Measurements from ENCODE around the gene OR2B2. TPM values are rescaled to one million over a fixed set of nuclear protein-coding genes. Genes with fewer than 3 reads are reported as not detected.

The OR2B2 gene
- polyA plus RNA-seq, 1 donor (not counting 4 experiments of a cell fraction or from before 2014, with no cell fraction given) = not detected

DNA sequence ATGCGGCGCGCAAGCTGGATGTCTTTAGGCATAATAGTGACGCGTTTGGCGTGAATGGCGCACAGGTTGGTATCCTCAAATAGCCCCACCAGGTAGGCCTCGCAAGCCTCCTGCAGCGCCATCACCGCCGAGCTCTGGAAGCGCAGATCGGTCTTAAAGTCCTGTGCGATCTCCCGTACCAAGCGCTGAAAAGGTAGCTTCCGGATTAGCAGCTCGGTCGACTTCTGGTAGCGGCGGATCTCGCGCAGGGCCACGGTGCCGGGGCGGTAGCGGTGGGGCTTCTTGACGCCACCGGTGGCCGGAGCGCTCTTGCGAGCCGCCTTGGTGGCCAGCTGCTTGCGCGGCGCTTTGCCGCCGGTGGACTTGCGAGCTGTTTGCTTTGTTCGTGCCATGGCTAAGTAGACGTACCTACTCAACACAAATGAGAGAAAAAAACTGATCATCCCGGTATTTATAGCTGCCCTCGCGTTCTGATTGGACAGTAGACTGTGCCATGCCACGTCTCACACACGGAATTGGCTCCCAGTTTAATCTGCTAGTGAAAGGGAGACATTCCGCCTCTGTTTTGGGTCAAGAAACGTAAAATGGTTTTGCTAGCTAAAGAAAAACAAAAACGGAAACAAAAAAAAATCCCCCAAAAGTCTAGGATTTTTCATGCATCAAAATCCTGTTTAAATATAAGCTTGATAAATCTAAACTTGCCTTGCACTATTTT is 40.1 kb downstream of the OR2B2 start:
- DNase-seq (ENCODE audit: low read depth, low spot score) = no peak
- peaks cover 29% of the 10 kb centered on the region for H3K4me1 ChIP-seq (ENCODE audit: control insufficient read depth, extremely low read depth, insufficient read depth, low read length)
- no peaks in the 10 kb centered on the region for H3K79me2 ChIP-seq (ENCODE audit: control insufficient read depth, insufficient read depth, low read length)
- H3K9me1 ChIP-seq (ENCODE audit: control insufficient read depth, extremely low read depth, insufficient read depth, low read length) = no peaks in the 10 kb centered on the region
- H3K27me3 ChIP-seq (ENCODE audit: control insufficient read depth, extremely low read depth, insufficient read depth, low read length) = no peaks in the 10 kb centered on the region
- H4K20me1 ChIP-seq (ENCODE audit: control insufficient read depth, extremely low read depth, insufficient read depth, low read length) = no peaks in the 10 kb centered on the region
- FAIRE-seq = peak; percentile 79
- H3K27ac ChIP-seq (ENCODE audit: control insufficient read depth, insufficient read depth, low read length) = peak overlapping the region; percentile 91
- H3K4me3 ChIP-seq (ENCODE audit: control insufficient read depth in 2 of 3, extremely low read depth in 1 of 3, insufficient read depth in 2 of 3, low read depth in 1 of 3, low read length in 3 of 3) = peak overlapping the region; percentile 45 to 77 (median 64)
- dilution Hi-C loops (cut with MboI; ENCODE audit: extremely low pct_ligation_motif_present, low sequenced_read_pairs) = no loop called here
- H3K9me3 ChIP-seq (ENCODE audit: control insufficient read depth, low read depth, low read length) = no peaks in the 10 kb centered on the region
- TF ChIP-seq EZH2 (IDR thresholded peaks at IDR 0.05; ENCODE audit: low read length) (no peak), CTCF (optimal IDR thresholded peaks at IDR 0.05 in 1 of 3, IDR thresholded peaks at IDR 0.05 in 1 of 3, conservative IDR thresholded peaks at IDR 0.05 in 1 of 3; ENCODE audit: extremely low read depth in 1 of 3, insufficient read depth in 2 of 3, low read length in 3 of 3) (peak; percentile 41 to 53 (median 46))
- peak overlapping the region; percentile 99 for H3K4me2 ChIP-seq (ENCODE audit: control insufficient read depth, extremely low read depth, insufficient read depth, low read depth, low read length)
- H3K36me3 ChIP-seq (ENCODE audit: control insufficient read depth in 2 of 2, extremely low read depth in 1 of 2, insufficient read depth in 2 of 2, low read length in 2 of 2) = no peaks in the 10 kb centered on the region
- H3K9ac ChIP-seq (ENCODE audit: control insufficient read depth, extremely low read depth, insufficient read depth, low read length) = peak overlapping the region; percentile 83
- H2AFZ ChIP-seq (ENCODE audit: control insufficient read depth, low read length) = peak overlapping the region; percentile 78

- H3K9ac ChIP-seq (ENCODE audit: control insufficient read depth, extremely low read depth, insufficient read depth, low read length) = no peak overlapping the region
- H3K9me1 ChIP-seq (ENCODE audit: control insufficient read depth, extremely low read depth, insufficient read depth, low read length) = no peaks in the 10 kb centered on the region
- H3K4me1 ChIP-seq (ENCODE audit: control insufficient read depth, extremely low read depth, insufficient read depth, low read length) = peaks cover 35% of the 10 kb centered on the region
- no peak overlapping the region for H3K27ac ChIP-seq (ENCODE audit: control insufficient read depth, insufficient read depth, low read length)
- no peaks in the 10 kb centered on the region for H3K79me2 ChIP-seq (ENCODE audit: control insufficient read depth, insufficient read depth, low read length)
- H4K20me1 ChIP-seq (ENCODE audit: control insufficient read depth, extremely low read depth, insufficient read depth, low read length) = no peaks in the 10 kb centered on the region
- FAIRE-seq (no peak), DNase-seq (ENCODE audit: low read depth, low spot score) (no peak)
- TF ChIP-seq EZH2 (IDR thresholded peaks at IDR 0.05; ENCODE audit: low read length) (no peak), CTCF (optimal IDR thresholded peaks at IDR 0.05 in 1 of 3, IDR thresholded peaks at IDR 0.05 in 1 of 3, conservative IDR thresholded peaks at IDR 0.05 in 1 of 3; ENCODE audit: extremely low read depth in 1 of 3, insufficient read depth in 2 of 3, low read length in 3 of 3) (no peak)
- H3K4me2 ChIP-seq (ENCODE audit: control insufficient read depth, extremely low read depth, insufficient read depth, low read depth, low read length) = no peak overlapping the region
- H2AFZ ChIP-seq (ENCODE audit: control insufficient read depth, low read length) = no peak overlapping the region
- H3K4me3 ChIP-seq (ENCODE audit: control insufficient read depth in 2 of 3, extremely low read depth in 1 of 3, insufficient read depth in 2 of 3, low read depth in 1 of 3, low read length in 3 of 3) = no peak overlapping the region
- H3K9me3 ChIP-seq (ENCODE audit: control insufficient read depth, low read depth, low read length) = no peaks in the 10 kb centered on the region
- no peaks in the 10 kb centered on the region for H3K27me3 ChIP-seq (ENCODE audit: control insufficient read depth, extremely low read depth, insufficient read depth, low read length)
- dilution Hi-C loops (cut with MboI; ENCODE audit: extremely low pct_ligation_motif_present, low sequenced_read_pairs) = no loop called here
- no peaks in the 10 kb centered on the region for H3K36me3 ChIP-seq (ENCODE audit: control insufficient read depth in 2 of 2, extremely low read depth in 1 of 2, insufficient read depth in 2 of 2, low read length in 2 of 2)
Observed at GRCh38 chr6:27870291-27870870, 41.8 kb downstream of the OR2B2 start.

Measured in keratinocyte (primary cell).